IMR-90 (cell line): ENCODE measurements around the gene MTOR. TPM values are rescaled to one million over a fixed set of nuclear protein-coding genes. Genes with fewer than 3 reads are reported as not detected.

Source experiments
- ATAC-seq: fragments of 200-7000 bp; cut with Tn5 transposase; 2 replicates; pipeline ENCODE4 v1.9.1; 2020; ENCODE audit warnings: low read depth, mild to moderate bottlenecking, moderate library complexity
- BruUV-seq: library from RNA; stranded (reverse); fragments of 400-500 nt; replicated peaks from 2 replicates; lab custom pipeline; 2021; lab: Mats Ljungman, UMichigan
- CTCF ChIA-PET: fragments of 300-600 bp; formaldehyde crosslinking; extraction: SDS; loops from one replicate; lab custom pipeline; 2021; ENCODE audit warnings: antibody characterized with exemption; lab: Yijun Ruan, JAX
- POLR2A ChIA-PET: fragments of 300-600 bp; sonication (Branson Sonifier 250); formaldehyde crosslinking; loops from one replicate; lab custom pipeline; 2022; ENCODE audit warnings: antibody characterized with exemption; ENCODE audit not compliant: unreplicated experiment; lab: Charles Lee
- DNase-seq: peaks from one replicate; pipeline ENCODE4 v3.0.0; 2013
- H2AFZ ChIP-seq: replicated peaks from 2 replicates; pipeline ENCODE3; 2013; ENCODE audit warnings: low read length, mild to moderate bottlenecking; ENCODE audit not compliant: poor library complexity
- H2AK5ac ChIP-seq: 2 replicates; pipeline ENCODE4 v1.6.1; 2013; ENCODE audit warnings: low read depth, low read length, inconsistent platforms
- H2AK9ac ChIP-seq: replicated peaks from 2 replicates; pipeline ENCODE3; 2013; ENCODE audit warnings: mild to moderate bottlenecking, low read depth, low read length, moderate library complexity; ENCODE audit not compliant: poor library complexity
- H2BK120ac ChIP-seq: 2 replicates; pipeline ENCODE4 v1.6.1; 2013; ENCODE audit warnings: low read depth, low read length, inconsistent platforms
- H2BK15ac ChIP-seq: 3 replicates; pipeline ENCODE4 v1.6.1; 2013; ENCODE audit warnings: low read depth, low read length, inconsistent platforms
- H2BK20ac ChIP-seq: 2 replicates; pipeline ENCODE4 v1.6.1; 2013; ENCODE audit warnings: low read depth, mild to moderate bottlenecking, inconsistent platforms, low read length, moderate library complexity
- H2BK5ac ChIP-seq: 2 replicates; pipeline ENCODE4 v1.6.1; 2013; ENCODE audit warnings: mild to moderate bottlenecking, low read depth, low read length, inconsistent platforms; ENCODE audit not compliant: poor library complexity, severe bottlenecking
- H3K14ac ChIP-seq: replicated peaks from 2 replicates; pipeline ENCODE4 v1.6.1; 2013; ENCODE audit warnings: low read depth, low read length, inconsistent platforms
- H3K18ac ChIP-seq: 2 replicates; pipeline ENCODE4 v1.6.1; 2013; ENCODE audit warnings: low read depth, low read length, control low read depth
- H3K23ac ChIP-seq: 2 replicates; pipeline ENCODE4 v1.6.1; 2013; ENCODE audit warnings: low read depth, low read length, inconsistent platforms
- H3K27ac ChIP-seq: 2 replicates; pipeline ENCODE4 v1.5.1; 2013; ENCODE audit warnings: mild to moderate bottlenecking, control low read depth, low read length; ENCODE audit not compliant: insufficient read depth
- H3K27me3 ChIP-seq: 2 replicates; pipeline ENCODE4 v1.6.1; 2013; ENCODE audit warnings: low read length; ENCODE audit not compliant: control insufficient read depth, insufficient read depth
- H3K36me3 ChIP-seq: 2 replicates; pipeline ENCODE4 v1.6.1; 2013; ENCODE audit warnings: low read length, mixed read lengths; ENCODE audit not compliant: control insufficient read depth, insufficient read depth
- H3K4ac ChIP-seq: 2 replicates; pipeline ENCODE4 v1.6.1; 2013; ENCODE audit warnings: low read depth, low read length, inconsistent platforms
- H3K4me1 ChIP-seq: 2 replicates; pipeline ENCODE4 v1.6.1; 2013; ENCODE audit warnings: low read length, mixed read lengths; ENCODE audit not compliant: control insufficient read depth, insufficient read depth
- H3K4me2 ChIP-seq: 2 replicates; pipeline ENCODE4 v1.6.1; 2013; ENCODE audit warnings: low read depth, mild to moderate bottlenecking, control low read depth, low read length, moderate library complexity
- H3K4me3 ChIP-seq: 2 replicates; pipeline ENCODE4 v1.5.1; 2013; ENCODE audit warnings: low read depth, mild to moderate bottlenecking, control low read depth, low read length, moderate library complexity; ENCODE audit not compliant: insufficient read depth
- H3K56ac ChIP-seq: 2 replicates; pipeline ENCODE4 v1.6.1; 2013; ENCODE audit warnings: low read length, inconsistent platforms; ENCODE audit not compliant: insufficient read depth; ENCODE audit errors: extremely low read depth
- H3K79me1 ChIP-seq, 2 experiments: 2 replicates each; pipeline ENCODE4 v1.6.1; 2013; ENCODE audit warnings: low read length in 2 of 2, inconsistent platforms in 1 of 2, low read depth in 1 of 2
- H3K9ac ChIP-seq: 2 replicates; pipeline ENCODE4 v1.6.1; 2013; ENCODE audit warnings: low read depth, low read length, control low read depth
- H3K9me1 ChIP-seq: 2 replicates; pipeline ENCODE4 v1.6.1; 2013; ENCODE audit warnings: low read length, inconsistent platforms; ENCODE audit not compliant: insufficient read depth
- H3K9me3 ChIP-seq: 2 replicates; pipeline ENCODE4 v1.6.1; 2013; ENCODE audit warnings: low read length; ENCODE audit not compliant: control insufficient read depth, insufficient read depth
- H4K20me1 ChIP-seq: 2 replicates; pipeline ENCODE4 v1.6.1; 2013; ENCODE audit warnings: low read length, inconsistent platforms; ENCODE audit not compliant: insufficient read depth
- H4K5ac ChIP-seq: 2 replicates; pipeline ENCODE4 v1.6.1; 2013; ENCODE audit warnings: mild to moderate bottlenecking, low read depth, low read length, control low read depth
- H4K8ac ChIP-seq, 2 experiments: 2 replicates each; pipeline ENCODE4 v1.6.1; 2013; ENCODE audit warnings: low read depth in 2 of 2, low read length in 2 of 2, control low read depth in 1 of 2, inconsistent platforms in 1 of 2
- H4K91ac ChIP-seq: 2 replicates; pipeline ENCODE4 v1.6.1; 2013; ENCODE audit warnings: low read depth, low read length, inconsistent platforms; ENCODE audit not compliant: insufficient read depth
- BHLHE40 ChIP-seq: fragments of 150-350 bp; IDR thresholded peaks from 2 replicates; pipeline ENCODE4 v1.6.1; 2016; ENCODE audit warnings: mild to moderate bottlenecking, low read depth, low read length
- CEBPB ChIP-seq: IDR thresholded peaks from 2 replicates; pipeline ENCODE4 v1.6.1; 2012; ENCODE audit warnings: low read depth, low read length, improper control_type of control experiment
- MAFK ChIP-seq: IDR thresholded peaks from 2 replicates; pipeline ENCODE4 v1.6.1; 2012; ENCODE audit warnings: low read depth, low read length, improper control_type of control experiment
- MAZ ChIP-seq: IDR thresholded peaks from 2 replicates; pipeline ENCODE4 v1.6.1; 2012; ENCODE audit warnings: low read depth, mild to moderate bottlenecking, low read length, improper control_type of control experiment, moderate library complexity, borderline replicate concordance
- MXI1 ChIP-seq: IDR thresholded peaks from 2 replicates; pipeline ENCODE4 v1.6.1; 2012; ENCODE audit warnings: low read depth, mild to moderate bottlenecking, low read length, moderate library complexity, borderline replicate concordance
- NFE2L2 ChIP-seq: fragments of 150-350 bp; IDR thresholded peaks from 2 replicates; pipeline ENCODE4 v1.6.1; 2016; ENCODE audit warnings: low read depth, mild to moderate bottlenecking, low read length
- RAD21 ChIP-seq: IDR thresholded peaks from 2 replicates; pipeline ENCODE4 v1.6.1; 2012; ENCODE audit warnings: low read length, improper control_type of control experiment
- RCOR1 ChIP-seq: IDR thresholded peaks from 2 replicates; pipeline ENCODE4 v1.6.1; 2012; ENCODE audit warnings: mild to moderate bottlenecking, low read length, improper control_type of control experiment; ENCODE audit not compliant: insufficient replicate concordance
- RFX5 ChIP-seq: IDR thresholded peaks from 2 replicates; pipeline ENCODE4 v1.8.0; 2012; ENCODE audit warnings: low read depth, mild to moderate bottlenecking, low read length, moderate library complexity
- SMC3 ChIP-seq: fragments of 150-350 bp; IDR thresholded peaks from 2 replicates; pipeline ENCODE4 v1.6.1; 2016; ENCODE audit warnings: low read depth, mild to moderate bottlenecking, antibody characterized with exemption, low read length, moderate library complexity
- WGBS, 2 experiments: methylation state at CpG; one replicate each; pipeline versions ENCODE4 v1.1.5 to v1.1.7; 2013; ENCODE audit warnings: missing lambda C conversion rate in 2 of 2; ENCODE audit not compliant: insufficient read length in 1 of 2; ENCODE audit errors: extremely low coverage in 2 of 2; 5-methylcytosine and 5-hydroxymethylcytosine counted together
- dilution Hi-C: fragments of 300-500 bp; cut with HindIII; formaldehyde crosslinking; loops from one replicate; pipeline ENCODE4 v1.14.3; 2018; ENCODE audit warnings: low sequenced_read_pairs; ENCODE audit not compliant: unreplicated experiment
- in situ Hi-C: fragments of 300-500 bp; cut with MboI; formaldehyde crosslinking; loops from 3 replicates; pipeline ENCODE4 v1.14.3; 2019; ENCODE audit warnings: low sequenced_read_pairs, inconsistent platforms, mixed read lengths
- intact Hi-C: fragments of 100-400 bp; cut with micrococcal nuclease; formaldehyde crosslinking; loops from 2 replicates; pipeline ENCODE4 v1.10.0; 2022
- polyA plus RNA-seq, 3 experiments: library from polyadenylated mRNA; depleted of rRNA; stranded (reverse); fragments of >200 nt; gene quantifications; 2 replicates each; pipeline ENCODE4 v1.2.3, GENCODE V29; 2012; ENCODE audit warnings: low replicate concordance in 1 of 3
- total RNA-seq: library from RNA; depleted of rRNA; stranded (reverse); fragments of >200 nt; gene quantifications from 2 replicates; pipeline ENCODE4 v1.2.3, GENCODE V29; 2012
- TF ChIP-seq, protein P1 (sequence below): fragments of 150-350 bp; IDR thresholded peaks from 2 replicates; pipeline ENCODE4 v1.6.1; 2016; ENCODE audit warnings: low read depth, mild to moderate bottlenecking, low read length, moderate library complexity, borderline replicate concordance
- TF ChIP-seq, protein P2 (sequence below): conservative IDR thresholded peaks from 2 replicates; pipeline ENCODE4 v1.5.1; 2012; ENCODE audit warnings: mild to moderate bottlenecking, low read depth, low read length, improper control_type of control experiment
- TF ChIP-seq, protein P3 (sequence below): fragments of 150-350 bp; IDR thresholded peaks from 2 replicates; pipeline ENCODE4 v1.6.1; 2017; ENCODE audit warnings: mild to moderate bottlenecking, antibody characterized with exemption, low read length, low read depth

MTOR gene
- total and polyA plus RNA-seq, 2 of the 4 experiments (the other 2 are of a cell fraction): 19.2 to 36.7 TPM

DNA sequence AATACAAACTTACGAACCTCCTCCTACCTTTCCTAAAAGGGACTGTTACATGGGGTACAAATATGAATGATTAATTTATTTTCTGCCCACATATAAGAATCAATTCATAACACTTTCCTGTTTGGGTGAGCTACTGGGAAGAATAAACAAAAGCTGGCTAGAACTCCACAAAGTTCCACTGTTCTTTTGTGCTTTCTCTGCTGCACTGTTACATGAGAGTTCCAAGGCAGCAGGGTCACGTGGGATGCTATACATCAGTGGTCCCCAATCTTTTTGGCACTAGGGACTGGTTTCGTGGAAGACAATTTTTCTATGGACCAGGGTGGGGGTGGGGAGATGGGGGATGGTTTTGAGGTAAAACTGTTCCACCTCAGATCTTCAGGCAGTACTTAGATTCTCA lies 75.4 kb downstream of the MTOR start:
- Histone ChIP-seq H3K4me2 (no peak overlapping the region), H3K36me3 (peaks cover 14% of the 10 kb centered on the region), H3K56ac (no peak overlapping the region), H3K14ac (no peak overlapping the region), H3K4me3 (no peak overlapping the region), H2AK9ac (no peak overlapping the region), H3K4me1 (no peaks in the 10 kb centered on the region), H4K5ac (no peak overlapping the region), H2AK5ac (no peak overlapping the region), H3K9ac (no peak overlapping the region), H4K8ac (no peak overlapping the region), H2AFZ (no peak overlapping the region), H3K18ac (no peak overlapping the region), H2BK5ac (no peak overlapping the region), H4K20me1 (no peaks in the 10 kb centered on the region), H2BK15ac (no peak overlapping the region), H3K9me1 (0 out of 2 replicates have a peak, but pooled peaks cover 3% of the 10 kb centered on the region), H3K79me1 (peaks cover 3 to 10% of the 10 kb centered on the region in 2 experiments; a peak in 3 of 4 replicates), H2BK20ac (no peak overlapping the region), H3K27ac (no peak overlapping the region), H2BK120ac (no peak overlapping the region), H4K91ac (no peak overlapping the region), H3K27me3 (no peaks in the 10 kb centered on the region), H3K23ac (no peak overlapping the region), H3K4ac (no peak overlapping the region), H3K9me3 (no peaks in the 10 kb centered on the region)
- no TSS peak for BruUV-seq
- WGBS, 2 experiments: no CpG with 5 or more reads among the region's 3 CpGs
- intact Hi-C loops: no loop called here
- ATAC-seq: no peak
- no peak for DNase-seq
- TF ChIP-seq NFE2L2: no peak
- no peak for TF ChIP-seq RAD21
- no peak for TF ChIP-seq MAZ
- TF ChIP-seq, protein P1, sequence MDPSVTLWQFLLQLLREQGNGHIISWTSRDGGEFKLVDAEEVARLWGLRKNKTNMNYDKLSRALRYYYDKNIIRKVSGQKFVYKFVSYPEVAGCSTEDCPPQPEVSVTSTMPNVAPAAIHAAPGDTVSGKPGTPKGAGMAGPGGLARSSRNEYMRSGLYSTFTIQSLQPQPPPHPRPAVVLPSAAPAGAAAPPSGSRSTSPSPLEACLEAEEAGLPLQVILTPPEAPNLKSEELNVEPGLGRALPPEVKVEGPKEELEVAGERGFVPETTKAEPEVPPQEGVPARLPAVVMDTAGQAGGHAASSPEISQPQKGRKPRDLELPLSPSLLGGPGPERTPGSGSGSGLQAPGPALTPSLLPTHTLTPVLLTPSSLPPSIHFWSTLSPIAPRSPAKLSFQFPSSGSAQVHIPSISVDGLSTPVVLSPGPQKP: no peak
- TF ChIP-seq SMC3: no peak
- TF ChIP-seq MAFK: no peak
- TF ChIP-seq RCOR1: no peak
- no peak for TF ChIP-seq RFX5
- TF ChIP-seq, protein P2, sequence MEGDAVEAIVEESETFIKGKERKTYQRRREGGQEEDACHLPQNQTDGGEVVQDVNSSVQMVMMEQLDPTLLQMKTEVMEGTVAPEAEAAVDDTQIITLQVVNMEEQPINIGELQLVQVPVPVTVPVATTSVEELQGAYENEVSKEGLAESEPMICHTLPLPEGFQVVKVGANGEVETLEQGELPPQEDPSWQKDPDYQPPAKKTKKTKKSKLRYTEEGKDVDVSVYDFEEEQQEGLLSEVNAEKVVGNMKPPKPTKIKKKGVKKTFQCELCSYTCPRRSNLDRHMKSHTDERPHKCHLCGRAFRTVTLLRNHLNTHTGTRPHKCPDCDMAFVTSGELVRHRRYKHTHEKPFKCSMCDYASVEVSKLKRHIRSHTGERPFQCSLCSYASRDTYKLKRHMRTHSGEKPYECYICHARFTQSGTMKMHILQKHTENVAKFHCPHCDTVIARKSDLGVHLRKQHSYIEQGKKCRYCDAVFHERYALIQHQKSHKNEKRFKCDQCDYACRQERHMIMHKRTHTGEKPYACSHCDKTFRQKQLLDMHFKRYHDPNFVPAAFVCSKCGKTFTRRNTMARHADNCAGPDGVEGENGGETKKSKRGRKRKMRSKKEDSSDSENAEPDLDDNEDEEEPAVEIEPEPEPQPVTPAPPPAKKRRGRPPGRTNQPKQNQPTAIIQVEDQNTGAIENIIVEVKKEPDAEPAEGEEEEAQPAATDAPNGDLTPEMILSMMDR: no peak
- no peak for TF ChIP-seq MXI1
- TF ChIP-seq CEBPB: no peak
- TF ChIP-seq, protein P3, sequence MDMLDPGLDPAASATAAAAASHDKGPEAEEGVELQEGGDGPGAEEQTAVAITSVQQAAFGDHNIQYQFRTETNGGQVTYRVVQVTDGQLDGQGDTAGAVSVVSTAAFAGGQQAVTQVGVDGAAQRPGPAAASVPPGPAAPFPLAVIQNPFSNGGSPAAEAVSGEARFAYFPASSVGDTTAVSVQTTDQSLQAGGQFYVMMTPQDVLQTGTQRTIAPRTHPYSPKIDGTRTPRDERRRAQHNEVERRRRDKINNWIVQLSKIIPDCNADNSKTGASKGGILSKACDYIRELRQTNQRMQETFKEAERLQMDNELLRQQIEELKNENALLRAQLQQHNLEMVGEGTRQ: no peak
- no peak for TF ChIP-seq BHLHE40
- in situ Hi-C loops: no loop called here
- ChIA-PET POLR2A (no interaction called here), CTCF (no interaction called here)
- dilution Hi-C loops: no loop called here
